Brain pericyte (primary cell): Measurements from ENCODE around the gene MTNR1A.
A peak's percentile ranks its signal among the peaks of the same experiment; 100 is the strongest.
"Not testable (repeated sequence)": the region's sequence is repeated elsewhere in the genome, so short reads cannot be mapped to it uniquely, and the experiment has no call there.

ENCODE experiments used
- DNase-seq: peaks from one replicate; pipeline ENCODE4 v3.0.0-alpha.2; 2012; ENCODE audit warnings: low read depth, low spot score

MTNR1A gene

DNA sequence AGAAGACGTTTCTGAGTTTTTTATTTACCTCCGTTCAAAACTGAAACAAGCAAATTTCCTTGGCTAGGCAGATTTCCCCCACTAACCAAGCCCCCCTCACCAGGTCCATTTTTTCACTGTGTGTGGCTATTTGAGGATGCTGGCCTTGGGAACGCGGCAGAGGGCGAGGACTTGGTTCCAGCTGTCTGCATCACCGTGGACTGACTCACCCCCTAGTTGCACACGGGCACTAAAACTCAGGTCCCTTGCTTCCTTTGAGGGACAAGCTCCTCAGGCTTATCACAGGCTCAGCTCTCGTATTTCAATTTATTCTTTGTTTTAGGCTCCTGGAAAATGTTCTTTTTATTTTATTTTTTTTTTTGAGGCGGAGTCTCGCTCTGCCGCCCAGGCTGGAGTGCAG lies 8.4 kb upstream of the MTNR1A start:
- no peak for DNase-seq

- DNase-seq: no peak
Observed at GRCh38 chr4:186561748-186562147, 6.4 kb upstream of the MTNR1A start.

DNA sequence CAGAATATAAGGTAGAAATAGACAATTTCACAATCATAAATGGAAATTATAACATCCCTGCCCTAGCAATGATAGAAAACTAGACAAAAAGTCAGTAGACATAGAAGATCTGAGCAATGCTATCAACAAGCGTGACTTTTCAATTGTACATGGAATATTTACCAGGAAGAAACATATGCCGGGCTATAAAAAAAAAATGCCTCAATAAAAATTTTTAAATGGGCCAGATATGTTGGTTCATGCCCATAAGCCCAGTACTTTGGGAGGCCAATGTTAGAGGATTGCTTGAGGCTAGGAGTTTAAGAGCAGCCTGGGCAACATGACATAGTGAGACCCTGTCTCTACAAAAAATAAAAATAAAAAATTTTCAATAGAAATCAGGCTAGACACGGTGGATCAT lies 5.3 kb upstream of the MTNR1A start:
- no peak for DNase-seq

DNA sequence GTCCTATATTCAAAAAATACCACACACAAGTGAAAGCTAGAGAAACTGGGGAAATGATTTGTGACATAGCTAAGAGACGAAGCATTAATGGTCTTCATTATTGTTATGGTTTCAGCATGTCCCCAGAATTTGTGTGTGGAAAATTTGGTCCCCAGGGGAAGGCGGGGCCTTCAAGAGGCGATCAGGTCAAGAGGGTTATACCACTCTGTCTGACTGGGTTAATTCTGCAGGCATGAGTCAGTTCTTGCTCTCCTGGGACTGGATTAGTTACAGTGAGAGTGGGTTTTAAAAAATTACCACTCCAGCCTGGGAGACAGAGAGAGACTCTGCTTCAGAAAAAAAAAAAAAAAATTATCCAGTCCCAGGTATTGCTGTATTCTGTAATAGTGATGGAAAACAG lies 2.1 kb upstream of the MTNR1A start:
- no peak for DNase-seq

- no peak for DNase-seq
Observed at GRCh38 chr4:186557061-186557460, 1.7 kb upstream of the MTNR1A start.

GRCh38 chr4:186554539-186554913 lies 841 bp downstream of the MTNR1A start:
- DNase-seq: no peak

- no peak for DNase-seq
Observed at GRCh38 chr4:186553717-186554116, 1.6 kb downstream of the MTNR1A start.

DNA sequence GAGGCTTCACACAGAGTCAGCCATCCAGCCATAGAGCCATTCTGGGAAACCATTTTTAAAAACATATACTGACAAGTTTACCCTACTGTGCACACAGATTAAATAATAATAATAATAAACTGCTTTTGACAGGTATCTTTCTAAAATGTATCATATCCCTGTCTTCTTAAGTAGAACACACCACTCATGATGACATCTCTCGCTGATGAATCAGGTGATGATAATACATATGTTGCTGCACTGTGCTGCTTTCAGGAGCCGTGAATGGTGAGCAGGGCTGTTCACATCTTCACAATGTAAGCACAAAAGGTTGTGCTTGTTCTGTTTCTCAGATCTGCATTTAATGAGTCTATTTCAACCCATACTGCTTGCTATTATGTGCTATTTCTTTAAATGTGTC lies 3.5 kb downstream of the MTNR1A start:
- no peak for DNase-seq

GRCh38 chr4:186545436-186545835 lies 9.9 kb downstream of the MTNR1A start:
- DNase-seq: no peak

GRCh38 chr4:186543206-186543605 lies 12.2 kb downstream of the MTNR1A start:
- no peak for DNase-seq

GRCh38 chr4:186541801-186542200 lies 13.6 kb downstream of the MTNR1A start:
- DNase-seq: no peak

GRCh38 chr4:186537843-186538521 lies 17.4 kb downstream of the MTNR1A start:
- DNase-seq: no peak

GRCh38 chr4:186536285-186536684 lies 19.1 kb downstream of the MTNR1A start:
- DNase-seq: no peak

DNA sequence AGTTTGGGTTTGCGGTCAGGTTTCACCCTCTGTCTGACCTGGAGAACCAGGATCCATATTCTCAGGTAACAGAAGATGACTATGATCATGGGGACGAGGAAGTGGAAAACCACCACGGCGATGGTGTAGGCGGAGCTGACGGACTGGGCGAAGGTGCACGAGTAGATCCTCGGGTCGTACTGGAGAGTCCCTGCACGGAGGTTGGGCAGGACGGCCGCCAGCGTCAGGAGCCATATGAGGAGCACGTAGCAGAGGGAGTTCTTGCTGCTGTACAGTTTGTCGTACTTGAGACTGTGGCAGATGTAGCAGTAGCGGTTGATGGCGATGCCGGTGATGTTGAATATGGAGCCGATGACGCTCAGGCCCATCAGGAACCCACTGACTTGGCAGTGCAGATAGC lies 21.3 kb downstream of the MTNR1A start:
- no peak for DNase-seq

GRCh38 chr4:186523927-186524326 lies 31.4 kb downstream of the MTNR1A start:
- DNase-seq: not testable (repeated sequence)

DNA sequence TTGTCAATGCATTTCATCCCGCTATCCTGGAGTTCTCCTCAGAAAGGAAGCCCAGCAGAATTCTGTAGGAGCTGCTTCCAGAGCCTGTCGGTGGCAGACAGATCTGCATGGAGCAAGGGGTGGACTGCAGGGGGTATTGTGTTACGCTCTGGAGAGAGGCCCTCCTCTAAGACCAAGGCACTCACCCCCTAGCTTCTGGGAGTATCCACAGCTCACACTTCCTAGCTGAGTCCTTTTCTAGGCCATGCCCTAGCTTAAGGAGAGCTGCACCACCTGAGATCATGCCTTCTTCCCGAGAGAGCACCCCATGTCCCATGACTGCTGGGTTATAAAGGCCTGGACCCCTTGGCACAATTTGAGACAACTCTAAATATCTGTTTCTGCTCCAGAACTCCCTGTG lies 39.1 kb downstream of the MTNR1A start:
- no peak for DNase-seq

DNA sequence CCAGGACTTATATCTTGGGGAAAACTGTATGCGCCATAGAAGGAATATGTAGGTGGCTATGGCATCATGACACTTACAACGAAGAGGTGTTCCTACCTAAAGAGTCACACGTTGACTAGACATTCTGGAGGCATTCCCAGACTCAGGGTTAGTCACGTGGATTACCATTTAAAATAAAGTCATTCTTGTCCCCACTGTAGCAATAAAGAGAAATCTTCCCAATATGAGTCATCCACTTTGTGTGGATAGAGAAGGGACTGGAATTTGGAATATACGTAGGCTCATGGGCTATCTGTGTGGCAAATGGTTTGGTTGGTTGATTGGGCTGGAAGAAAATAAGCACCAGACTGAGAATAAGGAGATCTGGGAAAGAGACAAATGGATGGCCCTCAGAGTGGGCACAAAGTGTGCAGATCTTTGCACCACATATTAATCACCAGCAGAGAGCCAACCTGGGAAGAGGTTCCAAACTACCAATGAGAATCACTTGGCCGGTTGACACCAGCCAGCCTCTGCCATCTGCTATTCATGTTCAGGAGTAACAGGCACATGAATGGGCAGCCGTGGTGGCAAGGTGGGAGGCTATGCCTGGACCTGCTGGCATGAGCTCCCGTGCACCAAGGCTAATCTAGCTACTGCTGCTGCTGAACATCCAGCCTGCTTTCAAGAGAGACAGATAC lies 41.0 kb downstream of the MTNR1A start:
- DNase-seq: no peak

GRCh38 chr4:186504771-186505170 lies 50.6 kb downstream of the MTNR1A start:
- not testable (repeated sequence) for DNase-seq

- DNase-seq: no peak
Observed at GRCh38 chr4:186502231-186502630, 53.1 kb downstream of the MTNR1A start.

DNA sequence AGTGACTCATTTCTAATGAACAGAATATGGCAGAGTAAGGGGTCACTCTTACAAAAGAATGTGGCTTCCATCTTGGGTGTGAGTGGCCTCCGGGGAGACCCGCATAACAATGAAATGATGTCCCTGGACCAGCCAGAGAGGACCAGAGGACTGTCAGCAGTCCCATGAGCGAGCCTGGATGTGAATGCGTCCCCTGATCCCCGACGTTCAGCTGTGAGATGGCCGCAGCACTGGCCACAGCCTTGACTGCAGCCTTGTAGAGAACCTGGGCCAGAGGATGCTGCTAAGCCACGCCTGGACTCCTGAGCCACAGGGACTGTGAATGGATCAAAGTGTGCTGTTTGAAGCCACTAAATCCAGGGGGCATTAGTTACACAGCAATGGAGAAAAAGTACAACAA lies 53.8 kb downstream of the MTNR1A start:
- DNase-seq: no peak

DNA sequence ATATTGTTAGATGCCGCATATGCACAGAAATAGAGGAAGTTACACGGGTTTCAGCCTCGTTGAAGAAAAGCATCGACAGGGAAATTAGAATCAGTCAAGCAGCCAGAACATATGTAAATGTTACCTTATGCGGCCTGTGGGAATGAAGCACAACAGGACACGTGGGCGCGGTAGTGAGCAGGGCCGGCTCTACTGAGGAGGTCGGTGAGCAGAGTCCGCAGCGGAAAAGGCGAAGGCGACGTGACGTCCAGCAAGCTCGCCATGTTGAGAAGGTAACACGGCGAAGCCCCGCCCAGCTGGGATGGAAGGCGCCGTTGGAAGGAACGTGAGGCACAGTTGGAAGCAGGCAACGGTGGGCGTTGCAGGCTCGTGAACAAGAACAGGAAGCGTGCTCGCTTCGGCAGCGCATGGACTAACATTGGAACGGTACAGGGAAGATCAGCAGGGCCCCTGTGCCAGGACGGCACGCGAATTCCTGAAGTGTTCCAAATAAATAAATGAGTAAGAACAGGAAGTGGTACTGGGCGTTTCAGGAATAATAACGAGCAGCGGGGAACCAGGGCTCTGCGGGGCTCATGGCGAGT lies 54.6 kb downstream of the MTNR1A start:
- DNase-seq: peak; percentile 46

- no peak for DNase-seq
Observed at GRCh38 chr4:186499467-186499866, 55.9 kb downstream of the MTNR1A start.

GRCh38 chr4:186497043-186497442 lies 58.3 kb downstream of the MTNR1A start:
- DNase-seq: no peak
